GM12878 (cell line): ENCODE measurements around the gene EYS. TPM values are rescaled to one million over a fixed set of nuclear protein-coding genes. Genes with fewer than 3 reads are reported as not detected.

ENCODE experiments used
- ATAC-seq: fragments of 200-7000 bp; cut with Tn5 transposase; 3 replicates; pipeline ENCODE4 v1.9.1; 2020; ENCODE audit warnings: mild to moderate bottlenecking, moderate library complexity
- BruUV-seq: library from RNA; stranded (reverse); fragments of 400-500 nt; replicated peaks from 2 replicates; lab custom pipeline; 2021; lab: Mats Ljungman, UMichigan
- CTCF ChIA-PET: fragments of 300-600 bp; sonication (Branson Sonifier 250); formaldehyde crosslinking; extraction: SDS; loops from one replicate; lab custom pipeline; 2021; ENCODE audit warnings: inconsistent platforms; lab: Yijun Ruan, JAX
- POLR2A ChIA-PET: fragments of 350-600 bp; formaldehyde crosslinking; extraction: SDS; loops from one replicate; lab custom pipeline; 2021; ENCODE audit warnings: inconsistent platforms; lab: Charles Lee
- RAD21 ChIA-PET: fragments of 300-600 bp; sonication (Branson Sonifier 250); formaldehyde crosslinking; loops from one replicate; lab custom pipeline; 2023; ENCODE audit warnings: antibody characterized with exemption; ENCODE audit not compliant: unreplicated experiment; lab: Charles Lee
- SMC1A ChIA-PET: fragments of 300-600 bp; sonication (Branson Sonifier 250); formaldehyde crosslinking; loops from one replicate; lab custom pipeline; 2023; ENCODE audit not compliant: unreplicated experiment, uncharacterized antibody; lab: Charles Lee
- DNase-seq: peaks from one replicate; pipeline ENCODE4 v3.0.0-alpha.2; 2011; ENCODE audit warnings: low read depth, low spot score
- FAIRE-seq: peaks from 3 replicates; lab custom pipeline; 2011; peaks lifted over from hg19 to GRCh38; lab: Jason Lieb, UNC
- H2AFZ ChIP-seq: 2 replicates; pipeline ENCODE4 v1.6.0; 2011; ENCODE audit warnings: low read depth, low read length, control low read depth; ENCODE audit not compliant: control insufficient read depth
- H3K27ac ChIP-seq: 2 replicates; pipeline ENCODE4 v1.5.1; 2011; ENCODE audit warnings: control low read depth; ENCODE audit not compliant: control insufficient read depth, insufficient read depth
- H3K27me3 ChIP-seq, 2 experiments: replicated peaks in 1 of 2; 2 replicates each; pipeline versions ENCODE4 v1.6.0 to v1.6.1; 2011; ENCODE audit warnings: low read length in 1 of 2; ENCODE audit not compliant: control insufficient read depth in 2 of 2, insufficient read depth in 2 of 2
- H3K36me3 ChIP-seq, 2 experiments: 2 replicates each; pipeline ENCODE4 v1.5.1; 2011; ENCODE audit warnings: low read length in 1 of 2; ENCODE audit not compliant: control insufficient read depth in 2 of 2, insufficient read depth in 2 of 2
- H3K4me1 ChIP-seq: 2 replicates; pipeline ENCODE4 v1.6.1; 2011; ENCODE audit warnings: mild to moderate bottlenecking, low read length, moderate library complexity, mixed read lengths; ENCODE audit not compliant: control insufficient read depth, insufficient read depth
- H3K4me2 ChIP-seq: 2 replicates; pipeline ENCODE4 v1.6.0; 2011; ENCODE audit warnings: control low read depth; ENCODE audit not compliant: control insufficient read depth, insufficient read depth
- H3K4me3 ChIP-seq: fragments of 200-600 bp; sonication (generic); 2 replicates; pipeline ENCODE4 v1.5.1; 2016
- H3K79me2 ChIP-seq: 2 replicates; pipeline ENCODE4 v1.6.0; 2011; ENCODE audit warnings: low read length; ENCODE audit not compliant: control insufficient read depth, insufficient read depth
- H3K9ac ChIP-seq: 2 replicates; pipeline ENCODE4 v1.8.0; 2011; ENCODE audit warnings: low read length, control low read depth, mixed read lengths; ENCODE audit not compliant: control insufficient read depth, insufficient read depth
- H3K9me3 ChIP-seq: replicated peaks from 3 replicates; pipeline ENCODE4 v1.5.1; 2011; ENCODE audit warnings: mild to moderate bottlenecking, low read length; ENCODE audit not compliant: control insufficient read depth, insufficient read depth
- H4K20me1 ChIP-seq: 2 replicates; pipeline ENCODE4 v1.6.0; 2011; ENCODE audit not compliant: control insufficient read depth, insufficient read depth
- ATF7 ChIP-seq: fragments of 450-650 bp; IDR thresholded peaks from 2 replicates; pipeline ENCODE4 v1.6.1; 2016; ENCODE audit warnings: low read depth, mild to moderate bottlenecking
- BMI1 ChIP-seq: fragments of 450-650 bp; IDR thresholded peaks from 2 replicates; pipeline ENCODE4 v1.6.1; 2016; ENCODE audit warnings: mild to moderate bottlenecking, moderate library complexity, borderline replicate concordance
- CHD4 ChIP-seq: fragments of 200-600 bp; sonication (generic); IDR thresholded peaks from 2 replicates; pipeline ENCODE4 v1.6.1; 2016; ENCODE audit warnings: mild to moderate bottlenecking
- JUND ChIP-seq: IDR thresholded peaks from 2 replicates; pipeline ENCODE4 v1.6.1; 2012; ENCODE audit warnings: low read depth, mild to moderate bottlenecking, low read length, improper control_type of control experiment, moderate library complexity
- MTA2 ChIP-seq: fragments of 450-650 bp; IDR thresholded peaks from 2 replicates; pipeline ENCODE4 v1.6.1; 2016; ENCODE audit warnings: low read depth, mild to moderate bottlenecking, moderate library complexity
- RB1 ChIP-seq: fragments of 450-650 bp; formaldehyde crosslinking; IDR thresholded peaks from 2 replicates; pipeline ENCODE4 v1.6.1; 2017; ENCODE audit warnings: mild to moderate bottlenecking, borderline replicate concordance
- SREBF2 ChIP-seq: IDR thresholded peaks from 2 replicates; pipeline ENCODE4 v1.6.1; 2012; ENCODE audit warnings: mild to moderate bottlenecking, low read length
- WRNIP1 ChIP-seq: IDR thresholded peaks from 2 replicates; pipeline ENCODE4 v1.6.1; 2011; ENCODE audit warnings: low read depth, low read length, improper control_type of control experiment, borderline replicate concordance
- ZNF207 ChIP-seq: fragments of 450-650 bp; IDR thresholded peaks from 2 replicates; pipeline ENCODE4 v1.6.1; 2014; ENCODE audit warnings: antibody characterized with exemption, mild to moderate bottlenecking, borderline replicate concordance
- ZNF384 ChIP-seq: IDR thresholded peaks from 2 replicates; pipeline ENCODE4 v1.6.1; 2012; ENCODE audit warnings: low read depth, mild to moderate bottlenecking, low read length, improper control_type of control experiment, borderline replicate concordance
- ZZZ3 ChIP-seq: IDR thresholded peaks from 2 replicates; pipeline ENCODE4 v1.6.1; 2011; ENCODE audit warnings: low read depth; ENCODE audit not compliant: control insufficient read depth, insufficient read length
- WGBS: methylation state at CpG from one replicate; pipeline ENCODE4 v1.1.6; 2016; ENCODE audit warnings: low lambda C conversion rate; ENCODE audit not compliant: insufficient replicate concordance, insufficient coverage; ENCODE audit errors: missing lambda C conversion rate; 5-methylcytosine and 5-hydroxymethylcytosine counted together
- in situ Hi-C: fragments of 300-500 bp; cut with MboI; formaldehyde crosslinking; loops from 9 replicates; pipeline ENCODE4 v1.14.3; 2018; ENCODE audit warnings: mixed read lengths
- intact Hi-C: fragments of 100-400 bp; cut with micrococcal nuclease; formaldehyde crosslinking; loops from one replicate; pipeline ENCODE4 v1.14.2; 2022; ENCODE audit not compliant: unreplicated experiment
- polyA plus RNA-seq, 11 experiments: library from polyadenylated mRNA; depleted of rRNA in 4 of 11; unstranded in 6 of 11; stranded (reverse) in 5 of 11; fragments of >200 nt; fragmentation: Nextera tagmentation in 4 of 11; fragmentation: Illumina TruSeq in 1 of 11; extraction: Ambion mirVana in 4 of 11; extraction: Trizol in 1 of 11; gene quantifications; 1 replicate in 1 of 11; 2 replicates in 10 of 11; pipeline versions ENCODE4 v1.2.1 to v1.2.3, GENCODE V29; 2011 to 2016; ENCODE audit warnings: inconsistent platforms in 2 of 11, missing spikeins in 2 of 11, low read depth in 1 of 11
- total RNA-seq, 4 experiments: library from RNA; depleted of rRNA in 3 of 4; stranded (reverse); fragments of >200 nt in 3 of 4; fragmentation: Illumina TruSeq in 1 of 4; extraction: Trizol in 1 of 4; gene quantifications; 2 replicates each; pipeline versions ENCODE4 v1.2.1 to v1.2.3, GENCODE V29; 2013 to 2021
- TF ChIP-seq, protein P1 (sequence below): fragments of 450-650 bp; IDR thresholded peaks from 2 replicates; pipeline ENCODE4 v1.6.1; 2017; ENCODE audit warnings: mild to moderate bottlenecking, low read depth, inconsistent platforms; ENCODE audit not compliant: poor library complexity, severe bottlenecking
- TF ChIP-seq, protein P2 (sequence below): fragments of 450-650 bp; IDR thresholded peaks from 2 replicates; pipeline ENCODE4 v1.6.1; 2018; ENCODE audit warnings: borderline replicate concordance, mild to moderate bottlenecking; ENCODE audit not compliant: partially characterized antibody

EYS gene
- total and polyA plus RNA-seq, 10 of the 15 experiments (the other 5 are each of a cell fraction or from before 2014, with no cell fraction given), result under 0.01 to 0.14 (median 0.02) TPM; not detected in 1

DNA sequence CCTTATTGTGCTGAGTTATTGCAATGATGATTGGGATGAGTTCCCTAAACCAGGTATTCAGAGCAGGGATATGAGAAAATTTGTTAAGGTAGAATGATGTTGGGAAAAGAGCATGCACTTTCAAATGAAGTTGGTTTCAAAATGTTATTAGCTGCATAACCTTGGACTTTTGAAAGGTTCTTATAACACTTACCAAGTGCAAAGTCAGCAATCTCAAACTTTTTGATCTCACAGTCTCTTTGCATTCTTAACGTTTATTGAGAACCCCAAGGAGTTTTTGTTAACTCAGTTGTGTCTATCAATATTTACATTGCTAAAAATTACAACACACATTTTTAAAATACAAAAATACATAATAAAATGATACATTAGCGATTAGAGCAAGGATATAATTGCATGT, 1269.0 kb downstream of the EYS start (continued):
- TF ChIP-seq JUND (no peak), RB1 (no peak), ATF7 (no peak), MTA2 (no peak), ZNF207 (no peak), BMI1 (no peak), WRNIP1 (no peak)
- TF ChIP-seq, protein P1, sequence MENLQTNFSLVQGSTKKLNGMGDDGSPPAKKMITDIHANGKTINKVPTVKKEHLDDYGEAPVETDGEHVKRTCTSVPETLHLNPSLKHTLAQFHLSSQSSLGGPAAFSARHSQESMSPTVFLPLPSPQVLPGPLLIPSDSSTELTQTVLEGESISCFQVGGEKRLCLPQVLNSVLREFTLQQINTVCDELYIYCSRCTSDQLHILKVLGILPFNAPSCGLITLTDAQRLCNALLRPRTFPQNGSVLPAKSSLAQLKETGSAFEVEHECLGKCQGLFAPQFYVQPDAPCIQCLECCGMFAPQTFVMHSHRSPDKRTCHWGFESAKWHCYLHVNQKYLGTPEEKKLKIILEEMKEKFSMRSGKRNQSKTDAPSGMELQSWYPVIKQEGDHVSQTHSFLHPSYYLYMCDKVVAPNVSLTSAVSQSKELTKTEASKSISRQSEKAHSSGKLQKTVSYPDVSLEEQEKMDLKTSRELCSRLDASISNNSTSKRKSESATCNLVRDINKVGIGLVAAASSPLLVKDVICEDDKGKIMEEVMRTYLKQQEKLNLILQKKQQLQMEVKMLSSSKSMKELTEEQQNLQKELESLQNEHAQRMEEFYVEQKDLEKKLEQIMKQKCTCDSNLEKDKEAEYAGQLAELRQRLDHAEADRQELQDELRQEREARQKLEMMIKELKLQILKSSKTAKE, result no peak

DNA sequence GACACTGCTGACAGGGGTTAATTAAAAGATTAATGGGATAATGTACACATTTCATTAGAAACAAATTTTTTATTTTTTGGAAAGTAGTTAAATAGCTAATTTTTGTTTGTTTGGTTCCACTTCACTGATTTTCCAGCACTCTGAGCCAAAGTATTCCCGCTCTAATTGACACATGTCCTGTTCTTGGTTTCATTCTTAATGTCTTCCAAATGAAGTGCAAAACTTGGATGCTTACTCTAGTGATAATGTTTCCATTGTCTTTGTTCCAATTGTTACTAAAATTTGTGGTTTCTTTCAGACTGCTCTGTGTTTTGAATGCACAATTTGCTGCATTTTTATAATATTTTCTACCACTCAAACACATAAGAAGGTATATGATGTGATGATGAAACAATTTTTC, 1277.1 kb downstream of the EYS start:
- BruUV-seq, result no TSS peak
- ATAC-seq (no peak), DNase-seq (no peak), FAIRE-seq (no peak)
- Histone ChIP-seq H2AFZ (no peak overlapping the region), H3K27ac (no peak overlapping the region), H3K4me3 (no peak overlapping the region), H3K79me2 (no peaks in the 10 kb centered on the region), H4K20me1 (no peaks in the 10 kb centered on the region), H3K27me3 (no peaks in the 10 kb centered on the region), H3K4me2 (no peak overlapping the region), H3K4me1 (no peaks in the 10 kb centered on the region), H3K9ac (no peak overlapping the region), H3K36me3 (no peaks in the 10 kb centered on the region), H3K9me3 (no peaks in the 10 kb centered on the region)
- intact Hi-C loops, result no loop called here
- ChIA-PET POLR2A (no interaction called here), RAD21 (no interaction called here), CTCF (no interaction called here), SMC1A (no interaction called here)
- in situ Hi-C loops, result no loop called here
- 0% methylated on average over 1 of the region's 1 CpG for WGBS
- TF ChIP-seq ZNF384, result no peak
- TF ChIP-seq ZZZ3, result no peak
- TF ChIP-seq SREBF2, result no peak
- TF ChIP-seq CHD4, result no peak
- TF ChIP-seq, protein P2, sequence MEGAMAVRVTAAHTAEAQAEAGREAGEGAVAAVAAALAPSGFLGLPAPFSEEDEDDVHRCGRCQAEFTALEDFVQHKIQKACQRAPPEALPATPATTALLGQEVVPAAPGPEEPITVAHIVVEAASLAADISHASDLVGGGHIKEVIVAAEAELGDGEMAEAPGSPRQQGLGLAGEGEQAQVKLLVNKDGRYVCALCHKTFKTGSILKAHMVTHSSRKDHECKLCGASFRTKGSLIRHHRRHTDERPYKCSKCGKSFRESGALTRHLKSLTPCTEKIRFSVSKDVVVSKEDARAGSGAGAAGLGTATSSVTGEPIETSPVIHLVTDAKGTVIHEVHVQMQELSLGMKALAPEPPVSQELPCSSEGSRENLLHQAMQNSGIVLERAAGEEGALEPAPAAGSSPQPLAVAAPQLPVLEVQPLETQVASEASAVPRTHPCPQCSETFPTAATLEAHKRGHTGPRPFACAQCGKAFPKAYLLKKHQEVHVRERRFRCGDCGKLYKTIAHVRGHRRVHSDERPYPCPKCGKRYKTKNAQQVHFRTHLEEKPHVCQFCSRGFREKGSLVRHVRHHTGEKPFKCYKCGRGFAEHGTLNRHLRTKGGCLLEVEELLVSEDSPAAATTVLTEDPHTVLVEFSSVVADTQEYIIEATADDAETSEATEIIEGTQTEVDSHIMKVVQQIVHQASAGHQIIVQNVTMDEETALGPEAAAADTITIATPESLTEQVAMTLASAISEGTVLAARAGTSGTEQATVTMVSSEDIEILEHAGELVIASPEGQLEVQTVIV, result no peak
